Astrocyte (in vitro differentiated cells and primary cell): ENCODE measurements around the gene AMBN. TPM values are rescaled to one million over a fixed set of nuclear protein-coding genes. Genes with fewer than 3 reads are reported as not detected.

Experiments
- DNase-seq: peaks from one replicate; pipeline ENCODE4 v3.0.0-alpha.2; 2010; ENCODE audit warnings: low read depth
- FAIRE-seq: peaks from 2 replicates; lab custom pipeline; 2011; peaks lifted over from hg19 to GRCh38; lab: Jason Lieb, UNC
- H2AFZ ChIP-seq: 2 replicates; pipeline ENCODE4 v1.6.0; 2012; ENCODE audit warnings: low read depth, low read length, inconsistent platforms
- H3K27ac ChIP-seq: 2 replicates; pipeline ENCODE4 v1.5.1; 2011; ENCODE audit warnings: low read depth, low read length, inconsistent platforms
- H3K27me3 ChIP-seq: 2 replicates; pipeline ENCODE4 v1.6.0; 2011; ENCODE audit warnings: low read length, inconsistent platforms; ENCODE audit not compliant: insufficient read depth
- H3K36me3 ChIP-seq: 2 replicates; pipeline ENCODE4 v1.5.1; 2011; ENCODE audit warnings: low read length, inconsistent platforms; ENCODE audit not compliant: insufficient read depth
- H3K4me1 ChIP-seq: 2 replicates; pipeline ENCODE4 v1.5.1; 2011; ENCODE audit warnings: low read length, inconsistent platforms; ENCODE audit not compliant: insufficient read depth
- H3K4me2 ChIP-seq: 2 replicates; pipeline ENCODE4 v1.6.0; 2012; ENCODE audit warnings: low read length, inconsistent platforms
- H3K4me3 ChIP-seq: 2 replicates; pipeline ENCODE4 v1.5.1; 2011; ENCODE audit warnings: low read depth, mild to moderate bottlenecking, low read length, inconsistent platforms; ENCODE audit not compliant: insufficient read depth
- H3K79me2 ChIP-seq: 2 replicates; pipeline ENCODE4 v1.6.0; 2012; ENCODE audit warnings: mild to moderate bottlenecking, low read length, inconsistent platforms; ENCODE audit not compliant: insufficient read depth
- H3K9ac ChIP-seq: 2 replicates; pipeline ENCODE4 v1.6.0; 2012; ENCODE audit warnings: mild to moderate bottlenecking, low read length, inconsistent platforms
- H3K9me3 ChIP-seq: 2 replicates; pipeline ENCODE4 v1.5.1; 2012; ENCODE audit warnings: low read depth, mild to moderate bottlenecking, low read length, inconsistent platforms; ENCODE audit not compliant: insufficient read depth
- H4K20me1 ChIP-seq: 2 replicates; pipeline ENCODE4 v1.6.0; 2012; ENCODE audit warnings: low read length, inconsistent platforms; ENCODE audit not compliant: insufficient read depth
- H3K27ac Mint-ChIP-seq: one replicate; pipeline ENCODE4 v1.8.0; 2021; ENCODE audit warnings: mild to moderate bottlenecking, mixed read lengths; ENCODE audit not compliant: unreplicated experiment
- H3K27me3 Mint-ChIP-seq: one replicate; pipeline ENCODE4 v1.8.0; 2021; ENCODE audit warnings: low read depth, mixed read lengths; ENCODE audit not compliant: unreplicated experiment
- H3K36me3 Mint-ChIP-seq: one replicate; pipeline ENCODE4 v1.8.0; 2021; ENCODE audit warnings: low read depth, mixed read lengths; ENCODE audit not compliant: unreplicated experiment
- H3K4me1 Mint-ChIP-seq: one replicate; pipeline ENCODE4 v1.8.0; 2021; ENCODE audit warnings: low read depth, mixed read lengths; ENCODE audit not compliant: unreplicated experiment
- H3K4me3 Mint-ChIP-seq: one replicate; pipeline ENCODE4 v1.8.0; 2021; ENCODE audit warnings: mild to moderate bottlenecking, moderate library complexity, mixed read lengths; ENCODE audit not compliant: unreplicated experiment
- H3K9me3 Mint-ChIP-seq: one replicate; pipeline ENCODE4 v1.8.0; 2021; ENCODE audit warnings: mild to moderate bottlenecking, mixed read lengths; ENCODE audit not compliant: unreplicated experiment
- CTCF ChIP-seq: IDR thresholded peaks from 2 replicates; pipeline ENCODE4 v1.5.1; 2011; ENCODE audit warnings: low read depth, mild to moderate bottlenecking, inconsistent platforms, low read length, moderate library complexity; ENCODE audit not compliant: insufficient read depth
- EZH2 ChIP-seq: IDR thresholded peaks from 2 replicates; pipeline ENCODE4 v1.6.1; 2012; ENCODE audit warnings: mild to moderate bottlenecking, low read length, inconsistent platforms; ENCODE audit not compliant: insufficient read depth
- total RNA-seq: library from RNA; stranded (reverse); gene quantifications from 2 replicates; pipeline ENCODE4 v1.2.1, GENCODE V29; 2021

Gene AMBN
- total RNA-seq, 1 donor from 2014 or later: not detected

- no peaks in the 10 kb centered on the region for H3K27me3 ChIP-seq
- H3K27ac ChIP-seq: no peak overlapping the region
- Mint-ChIP-seq H3K4me3 (no peak overlapping the region), H3K36me3 (no peaks in the 10 kb centered on the region), H3K4me1 (peaks cover 11% of the 10 kb centered on the region), H3K27me3 (no peaks in the 10 kb centered on the region), H3K27ac (no peak overlapping the region), H3K9me3 (no peaks in the 10 kb centered on the region)
- H3K9ac ChIP-seq: no peak overlapping the region
- FAIRE-seq (peak; percentile 54), DNase-seq (peak; percentile 12)
- no peaks in the 10 kb centered on the region for H3K79me2 ChIP-seq
- H3K9me3 ChIP-seq: no peaks in the 10 kb centered on the region
- no peak overlapping the region for H3K4me2 ChIP-seq
- H3K4me1 ChIP-seq: no peaks in the 10 kb centered on the region
- TF ChIP-seq EZH2: no peak
- peak; percentile 87 for TF ChIP-seq CTCF
- no peaks in the 10 kb centered on the region for H3K36me3 ChIP-seq
- H4K20me1 ChIP-seq: no peaks in the 10 kb centered on the region
- H2AFZ ChIP-seq: no peak overlapping the region
- H3K4me3 ChIP-seq: no peak overlapping the region
These were observed 32.7 kb upstream of the AMBN start for GRCh38 chr4:70559211-70559830.

GRCh38 chr4:70559924-70560323 lies 32.1 kb upstream of the AMBN start:
- no peaks in the 10 kb centered on the region for H3K79me2 ChIP-seq
- H3K27me3 ChIP-seq: no peaks in the 10 kb centered on the region
- no peaks in the 10 kb centered on the region for H3K4me1 ChIP-seq
- no peaks in the 10 kb centered on the region for H4K20me1 ChIP-seq
- H3K4me3 ChIP-seq: no peak overlapping the region
- no peaks in the 10 kb centered on the region for H3K9me3 Mint-ChIP-seq
- no peak overlapping the region for H3K9ac ChIP-seq
- H3K27ac Mint-ChIP-seq: no peak overlapping the region
- no peaks in the 10 kb centered on the region for H3K9me3 ChIP-seq
- DNase-seq (no peak), FAIRE-seq (no peak)
- no peaks in the 10 kb centered on the region for H3K36me3 Mint-ChIP-seq
- no peak for TF ChIP-seq CTCF
- no peak for TF ChIP-seq EZH2
- no peaks in the 10 kb centered on the region for H3K36me3 ChIP-seq
- H2AFZ ChIP-seq: no peak overlapping the region
- no peak overlapping the region for H3K27ac ChIP-seq
- H3K27me3 Mint-ChIP-seq: no peaks in the 10 kb centered on the region
- peaks cover 11% of the 10 kb centered on the region for H3K4me1 Mint-ChIP-seq
- H3K4me2 ChIP-seq: no peak overlapping the region
- no peak overlapping the region for H3K4me3 Mint-ChIP-seq

- H3K27ac Mint-ChIP-seq: no peak overlapping the region
- H3K4me1 ChIP-seq: no peaks in the 10 kb centered on the region
- H3K9ac ChIP-seq: no peak overlapping the region
- peaks cover 3% of the 10 kb centered on the region for H3K27me3 Mint-ChIP-seq
- H3K9me3 Mint-ChIP-seq: no peaks in the 10 kb centered on the region
- H3K4me3 Mint-ChIP-seq: no peak overlapping the region
- H4K20me1 ChIP-seq: no peaks in the 10 kb centered on the region
- no peaks in the 10 kb centered on the region for H3K36me3 ChIP-seq
- H3K4me3 ChIP-seq: no peak overlapping the region
- TF ChIP-seq CTCF (no peak), EZH2 (no peak)
- DNase-seq: no peak
- no peak overlapping the region for H3K27ac ChIP-seq
- no peak overlapping the region for H2AFZ ChIP-seq
- no peak overlapping the region for H3K4me2 ChIP-seq
- no peaks in the 10 kb centered on the region for H3K9me3 ChIP-seq
- no peaks in the 10 kb centered on the region for H3K27me3 ChIP-seq
- H3K36me3 Mint-ChIP-seq: no peaks in the 10 kb centered on the region
- no peak for FAIRE-seq
- H3K4me1 Mint-ChIP-seq: no peaks in the 10 kb centered on the region
- H3K79me2 ChIP-seq: no peaks in the 10 kb centered on the region
These were observed 28.0 kb upstream of the AMBN start for GRCh38 chr4:70564033-70564432.
